Pancreas (tissue), 10 donors: ENCODE results near the gene SFMBT2. TPM values are rescaled to one million over a fixed set of nuclear protein-coding genes. Genes with fewer than 3 reads are reported as not detected.

Experiments used
- ATAC-seq, 4 donors: fragments of 200-7000 bp; cut with Tn5 transposase; one replicate each; pipeline versions ENCODE4 v1.8.0 to v1.9.1; 2020; ENCODE audit warnings: mild to moderate bottlenecking in 4 of 4, moderate library complexity in 4 of 4
- DNase-seq, 6 donors: peaks; one replicate each; pipeline ENCODE4 v3.0.0-alpha.2; 2020
- FAIRE-seq: peaks from 2 replicates; lab custom pipeline; 2012; peaks lifted over from hg19 to GRCh38; lab: Jason Lieb, UNC
- H3K27ac ChIP-seq, 4 donors: fragments of 200-600 bp; sonication (generic); 1 replicate in 3 of 4; 2 replicates in 1 of 4; pipeline versions ENCODE4 v1.5.0 to v1.8.0; 2020
- H3K27me3 ChIP-seq, 4 donors: fragments of 200-600 bp; one replicate each; pipeline ENCODE4 v1.8.0; 2021
- H3K36me3 ChIP-seq, 3 donors: fragments of 200-600 bp; sonication (generic) in 1 of 3; one replicate each; pipeline versions ENCODE4 v1.5.0 to v1.8.0; 2020 to 2021
- H3K4me1 ChIP-seq, 3 donors: fragments of 200-600 bp; one replicate each; pipeline ENCODE4 v1.8.0; 2021
- H3K4me3 ChIP-seq, 4 donors: fragments of 200-600 bp; sonication (generic) in 2 of 4; one replicate each; pipeline versions ENCODE4 v1.5.0 to v1.8.0; 2020 to 2021
- H3K9me3 ChIP-seq, 4 donors: fragments of 200-600 bp; one replicate each; pipeline ENCODE4 v1.8.0; 2021
- WGBS, 2 donors: extraction: QIAGEN DNeasy Blood & Tissue Kit; methylation state at CpG; one replicate each; pipeline ENCODE4 v1.1.7; 2013; 5-methylcytosine and 5-hydroxymethylcytosine counted together
- intact Hi-C, 3 donors: fragments of 100-400 bp; cut with DNase I; formaldehyde crosslinking; loops; one replicate each; pipeline versions ENCODE4 v1.11.1 to v1.14.2; 2022
- polyA plus RNA-seq, 2 donors: library from polyadenylated mRNA; stranded (reverse); fragments of 200-250 nt; gene quantifications; one replicate each; pipeline ENCODE4 v1.2.3, GENCODE V29; 2013
- total RNA-seq, 6 donors: library from RNA; stranded (reverse); fragmentation: NEBNext Ultra II Directional in 4 of 6; extraction: Animal tissue kit (Norgen Biotek cat#: 25700) in 4 of 6; gene quantifications; one replicate each; pipeline versions ENCODE4 v1.2.1 to v1.2.4, GENCODE V29; 2021 to 2023
- TF ChIP-seq, protein P1 (sequence below), 4 donors: fragments of 200-600 bp; sonication (generic) in 3 of 4; IDR thresholded peaks; one replicate each; pipeline versions ENCODE4 v1.5.0 to v1.8.0; 2021; ENCODE audit warnings: antibody characterized with exemption in 4 of 4
- donor health status: healthy with polysubstance abuse.
- donor health status: DM: no; HTN: no; CAD: no; lungs with moderate emphysema.
- donor health status: DM: no; HTN: no; CAD: no.
- donor health status: control.
- donor health status: control.
- donor health status: Bipolar disorder and iron deficiency.
- donor health status: DM: yes; HTN: yes; CAD: no.
- donor health status: DM: no; HTN: no; CAD: no.
- donor health status: DM: no; HTN: no; CAD: no.
- donor health status: DM: yes; HTN: yes; CAD: no.

Gene SFMBT2
- total and polyA plus RNA-seq, 8 donors: 0.65 to 9.4 (median 1.9) TPM

DNA sequence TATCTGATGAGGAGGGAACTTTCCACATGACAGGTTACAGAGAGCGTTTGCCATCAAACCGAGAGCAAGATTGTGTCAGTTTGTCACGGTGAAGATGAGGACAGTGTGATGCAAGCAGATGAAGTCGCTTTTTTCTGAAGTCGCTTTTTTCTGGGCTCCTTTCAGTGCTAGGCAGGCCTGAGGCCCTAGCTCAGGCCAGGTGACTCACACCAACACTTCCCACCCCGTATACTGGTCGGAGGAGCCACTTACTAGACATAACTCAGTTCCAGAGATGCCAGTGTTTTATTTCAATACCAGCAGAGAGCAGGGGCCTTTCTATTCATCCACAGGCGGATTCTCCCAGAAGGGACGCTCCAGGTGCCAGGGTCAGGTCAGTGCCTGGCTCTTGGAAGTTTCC lies 58.9 kb downstream of the SFMBT2 start:
- ATAC-seq: no peak
- TF ChIP-seq, protein P1, sequence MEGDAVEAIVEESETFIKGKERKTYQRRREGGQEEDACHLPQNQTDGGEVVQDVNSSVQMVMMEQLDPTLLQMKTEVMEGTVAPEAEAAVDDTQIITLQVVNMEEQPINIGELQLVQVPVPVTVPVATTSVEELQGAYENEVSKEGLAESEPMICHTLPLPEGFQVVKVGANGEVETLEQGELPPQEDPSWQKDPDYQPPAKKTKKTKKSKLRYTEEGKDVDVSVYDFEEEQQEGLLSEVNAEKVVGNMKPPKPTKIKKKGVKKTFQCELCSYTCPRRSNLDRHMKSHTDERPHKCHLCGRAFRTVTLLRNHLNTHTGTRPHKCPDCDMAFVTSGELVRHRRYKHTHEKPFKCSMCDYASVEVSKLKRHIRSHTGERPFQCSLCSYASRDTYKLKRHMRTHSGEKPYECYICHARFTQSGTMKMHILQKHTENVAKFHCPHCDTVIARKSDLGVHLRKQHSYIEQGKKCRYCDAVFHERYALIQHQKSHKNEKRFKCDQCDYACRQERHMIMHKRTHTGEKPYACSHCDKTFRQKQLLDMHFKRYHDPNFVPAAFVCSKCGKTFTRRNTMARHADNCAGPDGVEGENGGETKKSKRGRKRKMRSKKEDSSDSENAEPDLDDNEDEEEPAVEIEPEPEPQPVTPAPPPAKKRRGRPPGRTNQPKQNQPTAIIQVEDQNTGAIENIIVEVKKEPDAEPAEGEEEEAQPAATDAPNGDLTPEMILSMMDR (IDR thresholded peaks at IDR 0.05): no peak
- DNase-seq: no peak
- Histone ChIP-seq H3K36me3 (no peaks in the 10 kb centered on the region), H3K27me3 (no peaks in the 10 kb centered on the region), H3K27ac (no peak overlapping the region), H3K4me1 (no peaks in the 10 kb centered on the region), H3K9me3 (no peaks in the 10 kb centered on the region), H3K4me3 (no peak overlapping the region)
- intact Hi-C loops: no loop called here
- WGBS, 2 donors: 73 to 90% methylated on average over 9 of the region's 9 CpGs
- FAIRE-seq: no peak

DNA sequence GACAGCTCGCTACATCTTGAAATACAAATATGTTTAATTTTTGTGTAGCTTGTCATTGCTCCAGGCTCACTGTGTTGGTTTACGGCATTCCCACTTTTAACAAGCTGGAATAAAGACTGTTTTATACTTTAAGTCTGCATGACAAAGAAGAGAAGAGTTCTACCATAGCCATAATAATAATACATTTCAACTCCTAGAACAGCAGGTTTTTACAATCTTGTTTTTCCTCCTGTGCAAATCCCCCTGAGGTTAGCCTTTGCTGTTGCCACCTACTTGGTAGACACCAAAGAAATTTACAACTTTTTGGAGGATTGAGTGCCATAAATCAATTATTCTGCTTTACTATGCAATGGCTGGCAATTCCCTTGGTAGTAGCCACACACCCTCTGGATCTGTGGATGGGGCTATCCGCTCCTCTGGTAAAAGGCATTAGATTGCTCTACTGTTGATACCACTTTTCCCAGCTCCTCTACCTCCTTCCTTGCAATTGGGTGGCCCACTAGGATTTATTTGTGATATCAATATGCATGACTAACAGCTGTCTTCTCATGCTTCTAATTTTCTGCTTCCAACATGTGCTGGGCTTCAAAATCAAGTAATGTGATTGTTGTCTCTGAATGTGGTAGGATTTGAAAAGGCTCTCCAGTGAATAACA lies 60.2 kb downstream of the SFMBT2 start:
- 84 to 92% methylated on average over 3 of the region's 3 CpGs for WGBS, 2 donors

DNA sequence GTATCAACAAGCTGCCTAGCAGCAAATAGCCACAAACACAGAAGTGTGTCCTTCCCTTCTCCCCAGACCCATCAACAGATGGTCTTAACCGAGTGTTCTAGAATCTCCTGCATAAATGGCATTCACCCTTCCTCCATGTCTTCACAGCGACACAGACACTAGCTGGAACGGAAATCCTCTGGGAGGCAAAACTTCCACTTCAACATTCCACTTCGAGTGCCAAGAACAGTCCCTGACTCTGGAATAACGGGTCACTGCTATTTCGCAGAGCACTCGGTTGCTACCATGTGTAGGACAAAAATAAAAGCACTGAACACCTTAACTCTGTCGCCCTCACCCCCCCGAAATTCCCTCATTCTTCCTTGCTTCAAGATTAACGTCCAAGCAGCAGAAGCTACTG lies 65.1 kb downstream of the SFMBT2 start:
- Histone ChIP-seq H3K4me3 (no peak overlapping the region), H3K9me3 (no peaks in the 10 kb centered on the region), H3K27ac (no peak overlapping the region), H3K27me3 (no peaks in the 10 kb centered on the region), H3K4me1 (no peaks in the 10 kb centered on the region), H3K36me3 (no peaks in the 10 kb centered on the region)
- DNase-seq (no peak), ATAC-seq (no peak), FAIRE-seq (no peak)
- TF ChIP-seq, protein P1 (IDR thresholded peaks at IDR 0.05): no peak
- WGBS, 2 donors: 60 to 73% methylated on average over 10 of the region's 10 CpGs
- intact Hi-C loops: no loop called here

More for the DNA sequence above, 60.2 kb downstream of the SFMBT2 start:
- no peaks in the 10 kb centered on the region for H3K9me3 ChIP-seq
- ATAC-seq (no peak), DNase-seq (no peak), FAIRE-seq (no peak)
- intact Hi-C loops: no loop called here
- H3K27ac ChIP-seq: no peak overlapping the region
- no peaks in the 10 kb centered on the region for H3K36me3 ChIP-seq
- no peaks in the 10 kb centered on the region for H3K27me3 ChIP-seq
- no peak overlapping the region for H3K4me3 ChIP-seq
- H3K4me1 ChIP-seq: no peaks in the 10 kb centered on the region
- TF ChIP-seq, protein P1 (IDR thresholded peaks at IDR 0.05): no peak

DNA sequence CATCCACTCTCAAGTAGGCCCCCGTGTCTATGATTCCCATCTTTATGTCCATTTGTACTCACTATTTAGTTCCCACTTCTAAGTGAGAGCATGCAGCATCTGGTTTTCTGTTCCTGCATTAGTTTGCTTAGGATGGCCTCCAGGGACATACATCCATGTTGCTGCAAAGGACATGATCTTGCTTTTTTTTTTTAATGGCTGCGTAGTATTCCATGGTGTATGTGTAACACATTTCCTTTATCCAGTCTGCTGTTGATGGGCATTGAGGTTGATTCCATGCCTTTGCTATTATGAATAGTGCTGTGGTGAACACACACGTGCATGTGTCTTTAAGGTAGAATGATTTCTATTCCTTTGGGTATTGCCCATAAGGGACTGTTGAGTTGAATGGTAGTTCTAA lies 67.8 kb downstream of the SFMBT2 start:
- H3K9me3 ChIP-seq: no peaks in the 10 kb centered on the region
- FAIRE-seq (no peak), DNase-seq (no peak), ATAC-seq (no peak)
- H3K27ac ChIP-seq: no peak overlapping the region
- 83 to 89% methylated on average over 3 of the region's 3 CpGs for WGBS, 2 donors
- H3K4me1 ChIP-seq: no peaks in the 10 kb centered on the region
- no peaks in the 10 kb centered on the region for H3K27me3 ChIP-seq
- TF ChIP-seq, protein P1 (IDR thresholded peaks at IDR 0.05): no peak
- intact Hi-C loops: no loop called here
- H3K4me3 ChIP-seq: no peak overlapping the region
- no peaks in the 10 kb centered on the region for H3K36me3 ChIP-seq

DNA sequence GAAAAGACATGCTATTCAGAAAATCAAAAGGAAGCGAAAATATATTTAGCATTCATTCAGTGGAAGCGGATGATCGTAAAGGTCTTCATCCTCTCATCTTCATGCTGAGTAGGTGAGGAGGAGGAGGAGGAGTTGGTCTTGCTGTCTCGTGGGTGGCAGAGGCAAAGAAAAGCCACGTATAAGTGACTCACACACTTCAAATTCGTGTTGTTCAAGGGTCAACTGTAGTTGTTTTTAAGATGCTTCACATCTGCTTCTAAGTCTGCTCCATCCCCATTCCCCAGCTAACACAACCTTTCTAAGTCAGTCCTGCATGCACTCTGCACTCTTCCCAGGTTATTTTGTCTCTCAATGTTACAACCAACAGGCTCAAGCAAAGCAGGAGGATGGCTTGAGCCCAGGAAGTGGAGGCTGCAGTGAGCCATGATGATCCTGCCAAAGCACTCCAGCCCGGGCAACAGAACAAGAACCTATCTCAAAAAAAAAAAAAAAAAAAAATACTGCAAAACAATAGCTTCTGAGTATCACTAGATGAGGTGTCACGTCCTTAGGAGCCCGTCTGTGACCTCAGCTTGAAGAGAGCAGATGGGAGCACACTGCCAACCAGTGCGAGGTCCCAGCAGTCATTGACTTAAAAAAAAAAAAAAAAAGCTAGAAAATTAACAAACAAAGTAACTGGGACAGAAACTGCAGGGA lies 70.5 kb downstream of the SFMBT2 start:
- no peak for DNase-seq
- no peak overlapping the region for H3K4me3 ChIP-seq
- intact Hi-C loops: no loop called here
- TF ChIP-seq, protein P1 (IDR thresholded peaks at IDR 0.05): no peak
- H3K36me3 ChIP-seq: no peaks in the 10 kb centered on the region
- ATAC-seq: no peak
- H3K4me1 ChIP-seq: no peaks in the 10 kb centered on the region
- H3K27me3 ChIP-seq: no peaks in the 10 kb centered on the region
- 54 to 62% methylated on average over 10 of the region's 10 CpGs for WGBS, 2 donors
- FAIRE-seq: no peak
- H3K9me3 ChIP-seq: no peaks in the 10 kb centered on the region
- no peak overlapping the region for H3K27ac ChIP-seq
